Left lung (tissue), 10 donors: ENCODE measurements around the gene ITPRID1. TPM values are rescaled to one million over a fixed set of nuclear protein-coding genes. Genes with fewer than 3 reads are reported as not detected.
"Not testable (repeated sequence)": the region's sequence is repeated elsewhere in the genome, so short reads cannot be mapped to it uniquely, and the experiment has no call there.

ENCODE experiments used
- ATAC-seq: fragments of 200-7000 bp; cut with Tn5 transposase; one replicate; pipeline ENCODE4 v1.9.1; 2020; ENCODE audit warnings: moderate library complexity
- DNase-seq, 4 donors: peaks; one replicate each; pipeline ENCODE4 v3.0.0-alpha.2; 2013 to 2020
- H3K27ac ChIP-seq, 2 donors: fragments of 200-600 bp; sonication (generic) in 1 of 2; one replicate each; pipeline versions ENCODE4 v1.5.0 to v1.8.0; 2020 to 2021
- H3K27me3 ChIP-seq, 2 donors: fragments of 200-600 bp; sonication (generic) in 1 of 2; one replicate each; pipeline versions ENCODE4 v1.5.0 to v1.8.0; 2020 to 2021
- H3K36me3 ChIP-seq, 2 donors: fragments of 200-600 bp; sonication (generic) in 1 of 2; one replicate each; pipeline versions ENCODE4 v1.5.0 to v1.8.0; 2020 to 2021
- H3K4me1 ChIP-seq, 2 donors: fragments of 200-600 bp; one replicate each; pipeline ENCODE4 v1.8.0; 2021
- H3K4me3 ChIP-seq, 2 donors: fragments of 200-600 bp; sonication (generic) in 1 of 2; one replicate each; pipeline versions ENCODE4 v1.5.0 to v1.8.0; 2020 to 2021; ENCODE audit warnings: mild to moderate bottlenecking in 1 of 2
- H3K9me3 ChIP-seq, 2 donors: fragments of 200-600 bp; sonication (generic) in 1 of 2; one replicate each; pipeline versions ENCODE4 v1.5.0 to v1.8.0; 2020 to 2021
- intact Hi-C, 2 donors: fragments of 100-400 bp; cut with DNase I; formaldehyde crosslinking; loops; one replicate each; pipeline versions ENCODE4 v1.11.2 to v1.14.2; 2022
- polyA plus RNA-seq, 6 donors: library from polyadenylated mRNA; unstranded; fragments of 120-200 nt; gene quantifications; one replicate each; pipeline ENCODE4 v1.2.1, GENCODE V29; 2013; ENCODE audit not compliant: insufficient read length in 6 of 6
- total RNA-seq, 2 donors: library from RNA; stranded (reverse); fragmentation: NEBNext Ultra II Directional; extraction: Animal tissue kit (Norgen Biotek cat#: 25700); gene quantifications; one replicate each; pipeline ENCODE4 v1.2.1, GENCODE V29; 2021
- TF ChIP-seq, protein P1 (sequence below), 2 donors: fragments of 200-600 bp; sonication (generic) in 1 of 2; IDR thresholded peaks; one replicate each; pipeline versions ENCODE4 v1.5.0 to v1.8.0; 2021; ENCODE audit warnings: antibody characterized with exemption in 2 of 2
- donor health status: DM: no; HTN: yes; CAD: no.
- donor health status: DM: no; HTN: no; CAD: no.

Gene ITPRID1
- total and polyA plus RNA-seq, 8 donors = 0.04 to 0.60 (median 0.08) TPM; not detected in 4

DNA sequence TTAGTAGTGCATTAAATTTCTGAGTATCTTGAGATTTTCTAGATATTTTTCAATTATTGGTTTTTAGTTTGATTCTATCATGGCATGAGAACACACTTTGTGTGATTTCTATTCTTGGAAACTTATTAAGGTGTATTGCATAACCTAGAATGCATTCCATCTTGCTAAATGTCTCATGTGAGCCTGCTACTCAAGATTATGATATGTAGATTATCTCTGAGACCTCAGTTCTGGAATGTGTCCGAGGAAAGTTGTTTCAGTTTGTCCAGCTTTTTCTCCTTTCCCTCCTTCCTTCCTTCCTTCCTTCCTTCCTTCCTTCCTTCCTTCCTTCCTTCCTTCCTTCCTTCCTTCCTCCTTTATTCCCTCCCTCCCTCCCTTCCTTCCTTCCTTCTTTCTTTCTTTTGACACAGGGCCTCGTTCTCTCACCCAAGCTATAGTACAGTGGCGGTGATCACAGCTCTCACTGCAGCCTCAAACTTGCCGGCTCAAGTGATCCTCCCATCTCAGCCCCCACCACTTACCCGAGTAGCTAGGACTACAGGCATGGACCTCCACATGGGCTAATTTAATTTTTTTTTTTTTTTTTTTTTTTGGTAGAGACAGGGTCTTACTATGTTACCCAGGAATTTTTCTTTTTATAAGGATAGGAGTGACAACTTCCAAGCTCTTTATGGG, 7.6 kb downstream of the ITPRID1 start:
- H3K9me3 ChIP-seq = peaks cover 0 to 6% of the 10 kb centered on the region in 2 donors
- TF ChIP-seq, protein P1, sequence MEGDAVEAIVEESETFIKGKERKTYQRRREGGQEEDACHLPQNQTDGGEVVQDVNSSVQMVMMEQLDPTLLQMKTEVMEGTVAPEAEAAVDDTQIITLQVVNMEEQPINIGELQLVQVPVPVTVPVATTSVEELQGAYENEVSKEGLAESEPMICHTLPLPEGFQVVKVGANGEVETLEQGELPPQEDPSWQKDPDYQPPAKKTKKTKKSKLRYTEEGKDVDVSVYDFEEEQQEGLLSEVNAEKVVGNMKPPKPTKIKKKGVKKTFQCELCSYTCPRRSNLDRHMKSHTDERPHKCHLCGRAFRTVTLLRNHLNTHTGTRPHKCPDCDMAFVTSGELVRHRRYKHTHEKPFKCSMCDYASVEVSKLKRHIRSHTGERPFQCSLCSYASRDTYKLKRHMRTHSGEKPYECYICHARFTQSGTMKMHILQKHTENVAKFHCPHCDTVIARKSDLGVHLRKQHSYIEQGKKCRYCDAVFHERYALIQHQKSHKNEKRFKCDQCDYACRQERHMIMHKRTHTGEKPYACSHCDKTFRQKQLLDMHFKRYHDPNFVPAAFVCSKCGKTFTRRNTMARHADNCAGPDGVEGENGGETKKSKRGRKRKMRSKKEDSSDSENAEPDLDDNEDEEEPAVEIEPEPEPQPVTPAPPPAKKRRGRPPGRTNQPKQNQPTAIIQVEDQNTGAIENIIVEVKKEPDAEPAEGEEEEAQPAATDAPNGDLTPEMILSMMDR (IDR thresholded peaks at IDR 0.05) = no peak
- H3K36me3 ChIP-seq = no peaks in the 10 kb centered on the region
- ATAC-seq (peak; percentile 31), DNase-seq (no peak)
- no peak overlapping the region for H3K4me3 ChIP-seq
- no peaks in the 10 kb centered on the region for H3K27me3 ChIP-seq
- H3K27ac ChIP-seq = no peak overlapping the region
- no peaks in the 10 kb centered on the region for H3K4me1 ChIP-seq
- intact Hi-C loops = no loop called here

DNA sequence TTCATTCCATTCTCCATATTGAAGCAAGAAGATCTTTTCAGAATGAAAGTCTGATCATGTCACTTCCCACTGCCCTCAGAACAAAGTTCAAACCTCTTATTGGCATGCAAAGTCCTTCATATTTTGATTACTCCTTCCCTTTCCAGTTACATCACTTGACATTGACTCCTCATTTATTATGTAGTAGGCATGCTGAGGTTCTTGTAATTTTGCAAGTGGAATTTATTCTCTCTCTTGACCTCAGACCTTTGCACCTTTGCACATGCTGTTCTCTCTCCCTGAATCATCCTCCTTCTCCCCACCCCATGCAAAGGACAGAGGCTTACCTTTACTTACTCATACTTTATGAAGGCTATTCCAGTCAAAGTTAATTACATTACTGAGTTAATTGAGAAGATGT, 13.0 kb downstream of the ITPRID1 start:
- no peak for ATAC-seq

DNA sequence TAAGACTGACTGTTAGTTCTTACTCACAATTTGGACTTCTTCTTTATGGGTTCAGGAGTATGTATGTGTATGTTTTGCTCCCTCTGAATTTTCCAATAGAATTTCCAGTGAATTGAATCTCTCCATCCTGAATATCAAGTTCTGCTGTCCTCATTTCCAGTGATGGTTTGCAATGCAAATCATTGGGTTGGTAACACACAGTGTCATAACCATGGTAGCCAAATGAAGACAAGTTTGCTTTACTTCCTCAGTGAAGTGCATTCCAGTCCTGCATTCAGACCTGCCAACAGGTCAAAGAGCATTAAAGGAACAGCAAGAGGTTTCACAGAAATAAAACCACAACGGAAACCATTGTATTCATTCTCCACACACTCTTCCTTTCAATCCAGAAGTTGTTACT, 15.2 kb downstream of the ITPRID1 start:
- H3K36me3 ChIP-seq = no peaks in the 10 kb centered on the region
- H3K4me1 ChIP-seq = no peaks in the 10 kb centered on the region
- TF ChIP-seq, protein P1 (IDR thresholded peaks at IDR 0.05) = no peak
- no peak for DNase-seq
- H3K27ac ChIP-seq = no peak overlapping the region
- no peak overlapping the region for H3K4me3 ChIP-seq
- H3K9me3 ChIP-seq = no peaks in the 10 kb centered on the region
- intact Hi-C loops = no loop called here
- H3K27me3 ChIP-seq = no peaks in the 10 kb centered on the region
- ATAC-seq = no peak

More for the DNA sequence above, 13.0 kb downstream of the ITPRID1 start:
- H3K27ac ChIP-seq = no peak overlapping the region
- no peaks in the 10 kb centered on the region for H3K9me3 ChIP-seq
- no peak overlapping the region for H3K4me3 ChIP-seq
- intact Hi-C loops = no loop called here
- no peaks in the 10 kb centered on the region for H3K27me3 ChIP-seq
- no peak for DNase-seq
- no peaks in the 10 kb centered on the region for H3K4me1 ChIP-seq
- no peaks in the 10 kb centered on the region for H3K36me3 ChIP-seq
- TF ChIP-seq, protein P1 (IDR thresholded peaks at IDR 0.05) = no peak

DNA sequence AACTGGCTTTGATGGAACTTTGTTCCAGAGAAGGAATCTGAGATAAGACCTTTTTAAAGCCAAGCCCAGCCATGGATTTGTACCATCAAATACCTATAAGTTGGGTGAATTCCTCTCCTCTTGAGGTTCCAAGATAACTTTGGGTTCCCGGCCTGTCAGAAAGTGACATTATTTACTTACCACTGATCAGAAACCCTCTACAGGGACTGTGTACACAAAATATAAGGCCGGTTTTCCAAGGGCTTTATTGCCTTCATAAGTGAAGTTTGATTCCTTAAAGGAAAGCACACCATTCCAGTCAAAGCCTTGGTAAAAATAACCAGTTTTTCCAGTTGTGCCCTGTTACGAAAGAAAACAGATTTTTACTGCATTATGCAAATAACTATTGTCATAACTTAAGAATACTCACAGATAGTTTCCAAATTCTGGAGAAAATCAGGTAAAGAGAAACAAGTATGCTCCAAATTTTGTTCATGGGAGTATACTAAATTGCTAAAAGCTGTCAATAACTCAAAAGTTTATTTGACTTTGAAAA, 26.8 kb downstream of the ITPRID1 start:
- H3K4me3 ChIP-seq, H3K27me3 ChIP-seq, intact Hi-C loops, ATAC-seq, H3K36me3 ChIP-seq, H3K4me1 ChIP-seq, DNase-seq, H3K27ac ChIP-seq, H3K9me3 ChIP-seq: not testable (repeated sequence)

DNA sequence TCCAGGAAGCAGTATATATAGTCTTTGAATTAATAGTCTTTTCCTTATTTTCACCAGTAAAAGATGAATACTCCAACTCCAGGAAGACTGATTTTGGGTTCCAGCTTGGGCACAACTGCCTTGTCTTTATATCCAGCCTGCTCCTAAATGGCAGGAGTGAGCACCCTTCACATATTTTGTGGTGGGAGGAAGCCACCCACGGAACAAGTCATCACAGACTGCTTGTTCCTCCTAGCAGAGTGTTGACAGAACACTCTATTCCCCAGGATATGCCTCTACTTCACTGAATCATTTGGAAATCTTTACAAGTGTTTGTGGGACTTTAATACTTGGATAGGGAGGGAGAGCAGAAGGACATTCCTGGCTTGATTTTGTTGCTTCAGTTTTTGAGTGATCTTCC, 31.7 kb downstream of the ITPRID1 start:
- Histone ChIP-seq H3K36me3 (no peaks in the 10 kb centered on the region), H3K9me3 (no peaks in the 10 kb centered on the region), H3K27ac (no peak overlapping the region), H3K27me3 (no peaks in the 10 kb centered on the region), H3K4me3 (no peak overlapping the region), H3K4me1 (no peaks in the 10 kb centered on the region)
- DNase-seq (peak in 1 of 4 donors; percentile 34), ATAC-seq (peak; percentile 92)
- intact Hi-C loops = no loop called here
- TF ChIP-seq, protein P1 (IDR thresholded peaks at IDR 0.05) = no peak
